Effector CD8-positive, alpha-beta T cell (primary cell): ENCODE results near the gene NEURL1.

Experiments used
- DNase-seq: peaks from one replicate; lab custom pipeline; 2025; lab: John Stamatoyannopoulos, UW

Gene NEURL1

DNA sequence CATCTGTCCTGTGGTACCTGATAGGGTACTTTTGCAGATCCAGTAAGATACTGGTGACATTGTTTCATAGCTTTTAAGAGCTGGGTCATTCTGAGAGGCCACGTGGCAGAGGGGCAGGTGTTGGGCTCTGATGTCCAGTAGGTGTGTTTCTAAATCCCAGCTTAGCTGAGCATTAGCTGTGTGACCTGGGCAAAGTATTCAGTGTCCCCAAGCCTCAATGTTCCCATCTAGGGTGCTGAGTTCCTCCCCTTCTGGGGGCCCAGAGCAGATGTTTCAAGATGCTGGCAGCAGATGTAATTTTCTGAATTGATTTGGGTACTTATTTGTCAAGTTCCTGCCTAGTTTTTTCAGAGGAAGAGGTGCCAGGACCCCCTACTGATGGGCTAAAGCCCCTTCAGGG lies 52.9 kb downstream of the NEURL1 start:
- DNase-seq: no peak

- no peak for DNase-seq
Observed at GRCh38 chr10:103547391-103547946, 54.0 kb downstream of the NEURL1 start.

- DNase-seq: no peak
Observed at GRCh38 chr10:103548006-103548405, 54.5 kb downstream of the NEURL1 start.

DNA sequence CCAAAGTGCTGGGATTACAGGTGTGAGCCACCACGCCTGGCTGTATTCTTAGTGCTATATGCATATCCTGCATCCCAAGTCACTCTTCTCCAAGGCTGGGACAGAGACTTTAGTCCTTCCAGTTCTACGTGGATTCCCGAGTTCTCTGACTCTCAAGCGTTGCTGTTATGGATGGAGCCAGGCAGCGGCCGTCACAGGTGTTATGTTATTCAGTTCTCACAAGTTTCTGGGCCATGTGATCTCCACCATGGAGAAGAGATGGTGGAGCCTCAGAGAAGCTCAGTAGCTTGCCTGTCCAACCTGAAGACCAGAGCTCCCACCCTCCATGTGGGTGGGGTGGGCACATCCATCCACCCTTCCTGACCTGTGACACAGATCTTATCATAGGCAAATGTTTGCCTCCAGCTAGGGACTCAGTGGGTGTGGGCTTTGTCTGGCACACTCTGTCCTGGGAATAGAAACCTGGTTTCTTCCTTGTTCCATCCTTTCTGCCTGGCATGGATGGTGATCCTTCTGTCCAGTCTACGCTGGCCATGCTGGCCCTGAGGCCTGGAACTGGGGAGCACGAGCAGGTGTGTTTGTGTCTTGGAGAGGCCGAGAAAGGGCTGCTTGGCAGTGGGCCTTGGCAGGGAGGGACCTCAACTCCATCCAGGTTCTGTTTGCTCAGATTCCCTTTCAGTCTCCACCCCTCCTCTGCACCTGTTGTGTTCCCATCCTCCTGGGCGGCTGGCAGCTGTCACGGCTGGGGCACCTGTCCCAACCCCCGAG lies 55.3 kb downstream of the NEURL1 start:
- no peak for DNase-seq

GRCh38 chr10:103549349-103549685 lies 55.8 kb downstream of the NEURL1 start:
- no peak for DNase-seq

DNA sequence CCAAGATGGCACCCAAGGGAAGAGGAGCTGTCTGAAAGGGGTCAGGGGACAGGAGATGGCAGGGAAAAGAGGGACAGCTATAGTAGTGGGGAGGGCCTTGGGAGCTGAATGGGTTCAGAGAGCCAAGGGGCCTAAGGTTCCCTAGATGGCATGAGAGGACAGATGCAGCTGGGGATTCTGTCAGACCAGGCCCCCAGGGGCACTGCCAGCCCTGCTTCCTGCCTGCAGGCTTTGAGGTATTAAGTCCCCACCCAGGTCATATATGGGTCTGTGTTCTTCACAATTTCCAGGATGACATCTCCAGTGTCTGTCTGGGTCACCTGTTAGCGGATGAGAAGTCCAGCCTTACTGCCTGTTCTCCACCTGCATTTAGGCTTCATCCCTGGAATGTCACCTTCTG lies 56.7 kb downstream of the NEURL1 start:
- no peak for DNase-seq

DNA sequence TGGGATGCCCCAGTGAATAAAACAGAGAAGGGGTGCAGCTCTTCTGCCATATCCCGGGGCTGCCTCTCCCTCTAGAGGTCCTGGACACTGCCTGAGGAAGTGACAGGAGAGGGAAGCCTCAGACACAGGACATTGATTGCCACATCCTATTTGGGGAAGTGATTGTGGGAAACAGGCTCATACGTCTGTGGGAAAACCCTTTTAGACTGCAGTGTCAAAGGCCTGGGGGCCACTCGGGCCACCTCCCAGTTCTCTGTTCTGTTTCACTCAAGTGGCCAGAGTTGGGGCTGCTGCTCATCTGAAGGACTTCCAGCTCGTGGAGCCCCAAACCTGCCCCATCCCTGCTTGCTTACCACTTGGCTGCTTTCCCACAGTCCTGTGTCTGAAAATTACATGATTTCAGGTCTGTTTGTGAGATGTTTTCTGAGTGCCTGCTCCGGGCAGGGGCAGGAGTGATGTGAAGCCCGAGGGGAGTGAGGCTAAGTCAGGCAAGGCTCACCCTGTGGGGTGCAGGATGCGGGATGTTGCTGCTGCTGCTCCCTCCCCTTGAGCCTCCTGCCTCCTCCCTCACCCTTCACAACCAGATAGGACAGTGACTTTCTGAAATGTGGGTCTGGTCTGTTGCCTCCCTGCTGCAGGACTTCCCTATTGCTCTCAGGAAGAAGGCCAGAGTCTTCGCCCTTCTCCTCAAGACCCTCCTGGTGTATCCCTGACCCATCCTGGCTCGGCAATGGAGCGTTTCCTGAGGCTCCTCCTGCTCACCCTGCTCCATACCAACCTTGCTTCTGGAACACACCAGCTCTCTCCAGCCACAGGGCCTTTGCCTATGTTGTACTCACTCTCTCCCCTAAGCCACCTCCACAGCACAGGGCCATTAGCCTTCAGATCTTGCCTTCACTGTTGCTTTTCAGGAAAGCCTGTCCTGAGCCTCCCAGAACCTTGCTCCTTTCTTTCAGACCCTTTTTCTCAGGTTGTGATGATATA lies 58.4 kb downstream of the NEURL1 start:
- DNase-seq: no peak

DNA sequence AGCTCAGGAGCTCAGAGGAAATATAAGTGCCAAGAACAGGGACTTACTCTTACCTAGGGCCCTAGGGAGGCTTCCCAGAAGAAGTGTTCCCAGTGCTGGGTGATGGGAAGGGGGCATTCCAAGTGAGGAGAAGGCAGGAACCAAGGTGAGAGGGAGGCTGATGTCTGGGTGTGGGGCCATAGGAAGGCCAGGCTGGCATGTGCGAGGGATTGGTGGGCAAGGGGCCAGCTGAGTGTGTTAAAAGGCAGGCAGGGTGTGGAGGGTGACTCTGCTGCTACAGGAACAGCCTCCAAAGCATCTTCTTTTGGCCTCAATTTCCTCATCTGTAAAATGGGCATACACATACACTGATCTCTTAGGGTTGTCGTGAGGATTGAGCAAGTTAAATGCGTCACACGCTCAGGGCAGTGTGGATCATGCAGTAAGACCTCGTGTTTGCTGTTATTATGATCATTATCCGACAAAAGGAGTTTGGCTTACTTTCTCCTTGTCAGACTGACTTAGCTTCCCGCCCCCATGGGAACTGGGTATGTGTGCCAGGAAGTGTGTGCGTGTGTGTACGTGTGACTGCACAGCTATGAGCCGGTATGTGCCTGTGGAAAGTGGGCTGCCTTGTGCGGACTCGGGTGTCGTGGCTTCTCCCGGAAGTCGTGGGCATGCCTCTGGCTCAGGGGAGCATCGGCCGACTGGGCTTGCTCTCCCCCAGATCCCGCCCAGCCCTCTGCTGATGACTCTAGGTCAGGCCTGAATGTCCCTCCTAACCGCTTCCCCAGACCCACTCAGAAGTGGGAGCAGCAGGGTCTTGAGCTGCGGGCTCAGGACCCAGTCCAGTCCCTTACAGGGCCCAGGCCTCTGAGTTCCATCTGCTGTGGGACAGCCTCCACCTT lies 59.6 kb downstream of the NEURL1 start:
- DNase-seq: no peak

- no peak for DNase-seq
Observed at GRCh38 chr10:103553743-103554487, 60.4 kb downstream of the NEURL1 start.

DNA sequence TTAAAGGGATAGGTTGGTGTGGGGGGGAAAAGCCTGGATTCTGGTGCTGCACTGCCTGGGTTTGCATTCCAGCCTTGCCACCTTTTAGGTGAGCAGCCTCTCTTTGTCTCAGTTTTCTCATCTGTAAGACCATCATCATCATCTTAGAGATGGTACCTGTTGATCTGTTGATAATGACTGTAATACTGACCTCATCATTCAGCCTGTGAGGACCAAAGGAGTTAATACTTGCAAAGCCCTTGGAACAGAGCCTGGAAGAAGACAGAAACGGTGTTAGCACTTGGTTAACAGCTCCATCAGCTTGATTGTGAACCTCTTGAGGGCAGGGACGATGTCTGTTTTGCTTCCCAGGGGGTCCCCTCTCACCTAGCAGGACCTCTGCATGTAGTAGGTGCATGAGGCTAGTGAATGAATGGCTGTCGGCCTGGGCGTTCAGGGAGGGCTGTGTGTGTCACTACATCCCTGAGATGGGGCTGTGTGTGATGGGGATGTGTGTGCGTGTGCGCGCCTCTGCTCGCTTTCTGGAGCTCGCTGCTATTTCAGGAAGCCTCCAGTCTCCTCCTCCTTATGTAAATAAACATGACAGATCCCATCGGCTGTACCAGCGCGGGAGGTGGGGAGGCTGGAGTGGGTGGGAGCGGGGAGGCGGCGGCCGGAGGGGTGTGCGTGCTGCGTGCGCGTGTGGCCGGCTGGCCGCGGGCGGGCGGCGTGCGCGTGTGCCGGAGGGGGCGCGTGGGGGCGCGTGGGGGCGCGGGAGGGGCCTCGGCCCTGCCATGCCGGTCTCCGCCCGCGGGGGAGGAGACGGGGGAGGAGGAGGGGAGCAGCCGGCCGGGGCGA lies 61.2 kb downstream of the NEURL1 start:
- DNase-seq: no peak

DNA sequence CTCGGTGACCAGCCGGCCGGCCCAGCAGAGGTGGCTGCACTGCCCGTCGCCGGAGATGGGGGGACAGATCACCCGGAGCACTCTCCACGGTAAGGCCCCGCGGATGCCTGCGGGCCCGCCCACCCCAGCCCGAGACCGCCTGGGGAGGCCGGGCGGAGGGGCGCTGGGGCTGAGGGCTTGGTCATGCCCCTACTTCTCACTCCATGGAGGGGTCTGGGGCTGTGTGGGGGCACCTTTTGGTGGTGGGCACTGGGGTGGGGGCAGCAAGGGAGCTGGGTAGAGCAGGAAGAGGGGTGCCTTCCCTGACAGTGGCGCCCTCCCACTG lies 61.8 kb downstream of the NEURL1 start:
- DNase-seq: no peak

- no peak for DNase-seq
Observed at GRCh38 chr10:103555712-103556111, 62.2 kb downstream of the NEURL1 start.

DNA sequence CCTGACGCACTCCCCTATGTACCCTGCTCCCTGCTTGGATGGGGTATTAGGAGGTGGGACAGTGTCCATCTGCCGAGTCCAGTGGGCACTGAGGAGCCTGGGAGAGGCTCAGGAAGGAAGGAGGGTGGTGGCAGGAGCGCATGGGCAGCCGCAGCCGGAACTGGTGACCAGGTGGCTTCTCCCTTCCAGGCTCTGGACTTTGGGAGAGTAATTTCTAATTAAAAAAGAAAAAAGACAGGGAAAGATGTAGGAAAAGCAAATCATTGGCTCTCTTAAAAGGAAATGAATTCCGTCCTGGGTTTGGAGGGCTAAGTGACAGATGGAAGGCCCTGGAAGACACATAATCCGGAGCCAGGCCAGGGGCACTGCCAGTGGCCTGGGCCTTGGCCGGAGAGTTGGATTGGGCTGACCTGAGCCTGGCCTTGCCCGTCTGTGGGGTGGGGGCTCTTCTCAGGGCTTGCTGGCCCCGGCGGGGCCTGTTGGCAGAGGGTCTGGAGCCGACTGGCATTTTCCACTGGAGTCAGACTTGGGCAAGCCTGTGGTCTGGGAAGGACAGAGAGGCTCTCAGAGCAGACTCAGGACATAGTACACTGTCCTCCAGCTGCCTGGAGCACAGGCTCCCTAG lies 63.0 kb downstream of the NEURL1 start:
- DNase-seq: no peak

DNA sequence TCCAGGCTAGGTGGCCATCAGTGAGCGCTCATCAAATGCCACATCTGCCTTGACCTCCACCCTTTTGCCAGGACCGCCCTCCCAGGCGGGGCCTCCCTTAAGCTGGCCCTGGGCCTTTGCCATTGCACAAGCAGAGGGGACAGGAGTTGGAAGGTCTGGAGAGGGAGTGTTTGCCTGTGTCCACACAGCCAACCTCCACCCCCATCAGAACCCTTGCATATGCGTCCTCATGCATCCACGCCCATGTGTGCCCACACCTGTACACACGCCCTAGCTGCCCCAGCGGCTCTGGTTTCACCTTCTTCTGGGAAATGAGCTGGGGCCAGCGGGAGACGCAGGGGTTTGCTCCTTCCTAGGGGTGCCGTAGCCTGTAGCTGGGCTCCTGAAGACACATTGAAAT lies 64.0 kb downstream of the NEURL1 start:
- DNase-seq: no peak

GRCh38 chr10:103558911-103559310 lies 65.4 kb downstream of the NEURL1 start:
- DNase-seq: no peak

DNA sequence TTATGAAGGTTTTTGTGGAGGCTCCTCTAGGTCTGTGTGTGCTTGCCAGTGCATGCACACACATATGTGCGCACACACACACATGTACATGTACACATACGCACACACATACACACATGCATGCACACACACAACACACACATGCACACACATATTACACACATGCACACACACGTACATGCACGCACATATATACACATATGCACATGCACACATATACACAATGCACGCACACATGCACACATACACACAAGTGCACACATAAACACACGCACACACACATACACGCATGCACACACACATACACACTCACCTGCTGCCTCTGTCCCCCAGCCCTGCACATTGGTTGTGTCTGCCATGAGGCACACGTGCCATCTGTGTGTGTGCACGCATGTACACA lies 66.3 kb downstream of the NEURL1 start:
- DNase-seq: no peak

DNA sequence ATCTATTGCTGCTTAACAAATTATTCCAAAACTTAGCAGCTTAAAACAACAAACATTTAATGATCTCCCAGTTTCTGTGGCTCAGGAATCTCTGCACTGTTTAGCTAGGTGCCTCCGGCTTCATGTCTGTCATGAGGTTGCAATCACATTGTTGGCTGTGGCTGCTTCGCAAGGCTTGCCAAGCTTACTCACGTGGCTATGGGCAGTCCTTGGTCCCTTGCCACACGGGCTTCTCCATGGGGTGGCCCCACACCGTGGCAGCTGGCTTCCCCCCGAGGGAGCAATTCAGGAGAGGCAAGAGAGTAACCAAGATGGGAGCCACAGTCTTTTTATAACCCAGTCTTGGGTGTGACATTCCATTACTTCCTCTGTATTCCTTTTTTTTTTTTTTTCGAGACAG lies 67.4 kb downstream of the NEURL1 start:
- no peak for DNase-seq

DNA sequence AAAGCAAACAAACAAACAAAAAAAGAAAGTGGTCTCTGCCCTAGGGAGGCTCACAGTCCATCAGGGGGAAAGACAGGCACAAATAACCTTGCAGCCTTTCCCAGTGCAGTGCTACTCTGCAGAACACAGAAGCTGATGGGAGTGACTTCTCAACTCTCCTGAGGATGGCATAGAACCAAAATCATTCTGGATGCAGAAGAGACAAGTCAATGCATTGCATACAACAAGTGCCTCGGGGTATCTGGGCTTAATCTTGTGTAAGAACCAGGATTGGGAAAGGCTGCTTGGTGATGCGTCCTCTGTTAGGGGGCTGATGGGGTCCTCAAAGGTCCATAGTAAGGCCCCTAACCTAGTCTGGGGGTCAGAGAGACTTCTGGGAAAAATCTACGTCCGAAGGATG lies 68.9 kb downstream of the NEURL1 start:
- no peak for DNase-seq

DNA sequence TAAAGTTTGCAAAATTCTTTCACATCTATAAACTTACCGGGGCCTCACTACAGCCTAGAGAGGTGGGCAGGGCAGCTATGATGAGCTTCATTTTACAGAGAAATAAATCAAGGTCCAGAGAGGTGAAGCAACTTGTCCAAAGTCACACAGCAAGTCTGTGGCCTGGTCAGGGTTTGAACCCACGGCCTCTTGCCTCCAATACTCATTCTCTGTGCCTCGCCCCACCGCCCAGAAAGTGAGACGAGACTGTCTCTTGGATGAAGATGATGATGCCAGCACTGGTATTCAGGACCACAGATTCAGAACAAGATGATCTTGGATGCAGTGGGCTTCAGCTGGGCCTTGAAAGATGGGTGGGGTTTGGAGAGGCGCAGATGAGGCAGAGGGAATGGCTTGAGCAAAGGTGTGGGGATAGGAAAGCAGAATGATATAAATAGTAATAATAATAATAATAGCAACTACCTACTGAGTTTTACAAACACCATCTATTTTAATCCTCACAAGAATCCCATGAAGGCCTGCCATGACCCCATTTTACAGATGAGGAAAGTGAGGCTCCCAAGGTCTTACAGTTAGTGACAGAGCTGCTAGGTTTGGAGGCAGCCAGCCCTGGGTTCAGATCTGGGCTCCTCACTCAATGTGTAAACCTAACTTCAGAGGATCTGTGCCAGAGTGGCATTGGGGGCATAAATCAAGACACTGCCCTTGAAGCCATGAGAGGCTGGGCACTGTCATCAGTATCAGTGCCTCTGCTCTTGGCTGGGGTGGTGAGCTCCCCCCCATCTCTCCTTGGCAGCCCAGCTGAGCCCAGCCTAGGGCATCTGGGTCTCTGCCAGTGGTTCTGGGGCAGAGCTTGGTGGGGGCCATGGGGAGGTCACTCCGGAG lies 70.0 kb downstream of the NEURL1 start:
- no peak for DNase-seq
